Choroid plexus epithelial cell (primary cell): ENCODE data around the gene EEF1AKMT2.

ENCODE experiments used
- DNase-seq: peaks from one replicate; pipeline ENCODE4 v3.0.0-alpha.2; 2010; ENCODE audit warnings: low read depth
- H3K4me3 ChIP-seq: 2 replicates; pipeline ENCODE4 v1.5.1; 2011; ENCODE audit warnings: low read depth, mild to moderate bottlenecking, control low read depth, low read length, moderate library complexity
- TF ChIP-seq, protein P1 (sequence below): conservative IDR thresholded peaks from 2 replicates; pipeline ENCODE4 v1.5.1; 2011; ENCODE audit warnings: low read depth, mild to moderate bottlenecking, control low read depth, inconsistent platforms, low read length, moderate library complexity

The EEF1AKMT2 gene

DNA sequence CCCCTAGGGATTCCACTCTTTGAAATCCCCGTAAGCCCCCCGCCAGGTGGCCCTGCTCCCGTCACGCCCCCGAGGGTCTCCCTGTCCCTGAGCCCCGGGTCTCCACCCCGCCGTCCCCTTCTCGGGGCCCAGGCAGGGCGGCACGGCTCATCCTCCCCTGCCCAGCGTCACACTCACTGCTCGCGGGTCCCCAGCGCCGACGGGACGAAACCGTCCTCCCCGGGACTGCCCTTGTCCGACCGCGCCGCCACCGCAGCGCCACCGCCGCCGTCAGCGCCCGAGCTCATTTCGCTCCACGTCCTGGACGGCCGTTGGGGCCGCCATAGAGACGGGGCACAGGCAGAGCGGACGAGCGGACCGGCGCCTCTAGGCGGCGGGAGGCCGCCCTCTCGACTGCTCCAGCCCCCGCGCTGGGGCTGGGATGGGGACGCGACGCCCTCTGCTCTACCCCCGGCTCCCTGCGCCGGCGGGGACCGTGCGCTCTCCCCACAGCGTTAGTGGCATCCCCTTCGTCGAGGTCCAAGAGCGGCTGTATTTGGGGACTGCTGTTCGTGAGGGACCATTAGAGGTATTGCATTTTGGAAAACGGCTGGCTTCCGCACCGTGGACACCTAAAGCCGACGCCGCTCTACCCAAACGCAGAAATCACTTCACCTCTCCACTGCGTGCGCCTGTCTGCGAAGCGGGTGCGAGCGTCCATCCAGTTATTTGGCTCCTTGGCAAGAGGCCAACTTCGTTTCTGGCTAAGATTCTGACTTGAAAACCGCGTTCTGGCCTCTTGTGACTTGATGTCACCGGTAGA is at the start of gene EEF1AKMT2:
Gene EEF1AKMT2, minus strand, starts transcription at position 341 of the 802 bp plus-strand sequence. Its CDS starts 54 bp downstream, at position 287.
- TF ChIP-seq, protein P1, sequence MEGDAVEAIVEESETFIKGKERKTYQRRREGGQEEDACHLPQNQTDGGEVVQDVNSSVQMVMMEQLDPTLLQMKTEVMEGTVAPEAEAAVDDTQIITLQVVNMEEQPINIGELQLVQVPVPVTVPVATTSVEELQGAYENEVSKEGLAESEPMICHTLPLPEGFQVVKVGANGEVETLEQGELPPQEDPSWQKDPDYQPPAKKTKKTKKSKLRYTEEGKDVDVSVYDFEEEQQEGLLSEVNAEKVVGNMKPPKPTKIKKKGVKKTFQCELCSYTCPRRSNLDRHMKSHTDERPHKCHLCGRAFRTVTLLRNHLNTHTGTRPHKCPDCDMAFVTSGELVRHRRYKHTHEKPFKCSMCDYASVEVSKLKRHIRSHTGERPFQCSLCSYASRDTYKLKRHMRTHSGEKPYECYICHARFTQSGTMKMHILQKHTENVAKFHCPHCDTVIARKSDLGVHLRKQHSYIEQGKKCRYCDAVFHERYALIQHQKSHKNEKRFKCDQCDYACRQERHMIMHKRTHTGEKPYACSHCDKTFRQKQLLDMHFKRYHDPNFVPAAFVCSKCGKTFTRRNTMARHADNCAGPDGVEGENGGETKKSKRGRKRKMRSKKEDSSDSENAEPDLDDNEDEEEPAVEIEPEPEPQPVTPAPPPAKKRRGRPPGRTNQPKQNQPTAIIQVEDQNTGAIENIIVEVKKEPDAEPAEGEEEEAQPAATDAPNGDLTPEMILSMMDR = peak; percentile 43
- DNase-seq = peak; percentile 86
- peak within 1 kb of the TSS; percentile 97 for H3K4me3 ChIP-seq

DNA sequence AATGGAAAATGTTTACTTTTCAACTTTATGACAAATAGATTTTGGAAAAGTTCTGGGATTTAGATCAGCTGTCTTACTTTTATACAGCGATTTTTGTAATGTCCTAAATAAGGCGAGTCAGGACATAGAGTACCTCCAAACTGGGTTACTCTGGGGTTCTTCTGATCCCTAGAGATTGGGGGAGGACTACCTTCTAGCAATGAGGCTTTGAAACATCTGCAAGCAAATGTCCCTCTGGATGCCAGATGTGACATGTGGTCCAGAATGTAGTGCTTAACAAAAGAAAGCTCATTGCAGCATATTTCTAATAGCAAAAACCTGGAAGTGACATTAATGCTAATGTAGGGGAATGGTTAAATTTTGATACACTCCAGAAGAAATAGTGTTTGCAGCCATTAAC is 46.0 kb upstream of the EEF1AKMT2 start:
- no peak overlapping the region for H3K4me3 ChIP-seq
- TF ChIP-seq, protein P1 = no peak

DNA sequence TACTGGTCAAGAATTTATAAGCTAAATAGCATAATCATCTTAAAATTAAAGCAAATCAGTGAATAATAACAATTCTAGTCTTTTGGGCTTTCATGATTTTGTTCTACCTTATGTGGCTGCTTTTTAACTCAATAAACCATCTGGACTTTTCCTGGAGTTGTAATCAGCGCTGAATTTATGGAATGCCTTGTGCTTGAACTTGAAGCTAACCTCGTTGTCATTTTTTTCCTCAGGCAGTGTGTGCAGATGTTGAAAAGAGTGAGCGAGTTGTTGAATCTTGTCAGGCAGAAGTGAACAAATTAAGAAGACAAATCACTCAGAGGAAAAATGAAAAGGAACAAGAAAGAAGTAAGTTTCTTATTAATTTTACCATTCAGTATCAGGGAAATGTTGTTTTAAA is 39.4 kb upstream of the EEF1AKMT2 start:
- no peak overlapping the region for H3K4me3 ChIP-seq
- TF ChIP-seq, protein P1 = no peak
- no peak for DNase-seq

More for the DNA sequence above, 46.0 kb upstream of the EEF1AKMT2 start:
- DNase-seq = no peak

DNA sequence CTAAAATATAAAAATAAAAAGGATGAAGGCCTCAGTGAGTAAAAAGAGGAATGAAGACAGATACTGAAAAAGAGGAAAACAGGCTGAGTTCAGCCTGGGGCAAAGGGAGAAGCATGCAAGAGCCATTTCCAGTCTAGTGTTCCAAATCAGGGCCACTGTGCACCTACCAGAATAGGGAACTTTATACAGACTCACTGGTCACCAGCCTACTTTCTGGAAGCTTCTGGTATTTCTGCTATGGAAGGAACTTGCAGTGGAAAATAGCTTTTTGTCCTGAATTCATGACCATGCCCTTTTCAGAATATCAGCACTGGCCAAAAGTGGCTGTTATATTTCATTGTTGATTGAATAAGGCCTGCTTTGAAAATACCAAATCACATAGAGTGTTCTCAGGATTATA is 38.8 kb upstream of the EEF1AKMT2 start:
- H3K4me3 ChIP-seq = no peak overlapping the region
- TF ChIP-seq, protein P1 = no peak
- no peak for DNase-seq

DNA sequence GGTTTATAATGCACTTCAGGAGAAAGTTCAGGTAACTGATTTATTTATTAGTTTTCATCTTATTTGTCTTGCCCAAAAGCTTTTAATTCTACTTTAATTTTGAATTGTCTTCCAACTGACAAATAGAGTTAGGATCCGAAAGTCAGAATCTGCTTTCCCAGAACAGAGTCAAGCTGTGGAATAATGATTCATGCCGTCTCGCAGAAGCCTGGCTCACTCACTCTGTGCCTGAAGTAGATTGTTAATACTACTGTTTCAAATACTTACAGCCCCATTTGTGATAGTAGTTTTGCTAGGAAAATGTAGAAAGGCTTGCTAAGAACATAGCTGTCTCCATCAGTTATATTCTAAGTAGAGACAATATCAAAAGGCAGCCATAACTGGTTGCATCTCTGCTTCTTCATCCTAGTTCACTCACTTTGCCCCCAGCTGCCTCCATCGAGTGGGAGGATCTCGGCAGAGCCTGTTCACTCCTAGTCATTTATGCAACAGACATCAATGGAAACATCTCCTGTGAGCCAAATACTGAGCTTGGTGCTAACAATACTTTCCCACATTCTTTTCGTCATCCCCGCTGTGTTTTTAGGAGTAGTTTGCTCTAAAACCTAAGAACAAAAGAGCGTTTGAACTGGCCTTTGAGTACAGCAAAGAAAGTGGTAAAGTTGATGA is 37.9 kb upstream of the EEF1AKMT2 start:
- TF ChIP-seq, protein P1 = no peak
- no peak overlapping the region for H3K4me3 ChIP-seq
- no peak for DNase-seq

DNA sequence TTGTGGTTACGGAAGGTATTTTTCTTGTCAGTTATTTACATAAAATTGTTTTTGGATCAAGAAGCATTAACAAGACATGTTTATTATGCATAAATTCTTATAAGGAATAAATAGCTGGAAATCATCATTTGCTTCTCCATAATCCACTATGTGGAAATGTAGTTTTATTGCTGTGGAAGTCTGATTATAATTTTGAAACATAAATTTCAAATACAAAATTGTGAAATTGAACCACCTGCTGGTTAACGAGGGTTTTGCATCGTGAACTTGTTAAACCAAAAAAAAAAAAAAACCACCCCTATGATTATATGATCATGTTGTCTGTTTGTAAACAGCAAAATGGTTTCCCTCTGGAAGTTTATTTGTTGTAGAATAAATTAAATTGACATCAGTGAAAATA is 35.8 kb upstream of the EEF1AKMT2 start:
- DNase-seq = peak; percentile 47
- TF ChIP-seq, protein P1 = no peak
- H3K4me3 ChIP-seq = no peak overlapping the region
